IPS-18c (cell line): ENCODE measurements around the gene CCDC85C.

Source experiments
- H3K4me3 ChIP-seq: 2 replicates; pipeline ENCODE4 v1.7.0; 2013; ENCODE audit warnings: low read depth, mild to moderate bottlenecking, low read length, moderate library complexity; ENCODE audit not compliant: insufficient read depth
- H3K9me3 ChIP-seq: one replicate; pipeline ENCODE4 v1.6.1; 2013; ENCODE audit warnings: mild to moderate bottlenecking, low read length, moderate library complexity; ENCODE audit not compliant: control insufficient read depth, insufficient read depth

CCDC85C gene

GRCh38 chr14:99473458-99473857, 130.5 kb downstream of the CCDC85C start:
- H3K4me3 ChIP-seq: no peak overlapping the region

GRCh38 chr14:99472937-99473336, 131.1 kb downstream of the CCDC85C start:
- H3K4me3 ChIP-seq: no peak overlapping the region

More at GRCh38 chr14:99473458-99473857, 130.5 kb downstream of the CCDC85C start:
- H3K9me3 ChIP-seq: no peaks in the 10 kb centered on the region

GRCh38 chr14:99471731-99472130, 132.3 kb downstream of the CCDC85C start:
- no peaks in the 10 kb centered on the region for H3K9me3 ChIP-seq
- no peak overlapping the region for H3K4me3 ChIP-seq

More at GRCh38 chr14:99472937-99473336, 131.1 kb downstream of the CCDC85C start:
- no peaks in the 10 kb centered on the region for H3K9me3 ChIP-seq

- no peak overlapping the region for H3K4me3 ChIP-seq
- no peaks in the 10 kb centered on the region for H3K9me3 ChIP-seq
These were observed 135.0 kb downstream of the CCDC85C start for GRCh38 chr14:99468836-99469592.

- H3K4me3 ChIP-seq: no peak overlapping the region
These were observed 135.9 kb downstream of the CCDC85C start for GRCh38 chr14:99468081-99468480.

GRCh38 chr14:99467336-99468078, 136.5 kb downstream of the CCDC85C start:
- H3K4me3 ChIP-seq: no peak overlapping the region
- no peaks in the 10 kb centered on the region for H3K9me3 ChIP-seq

More at GRCh38 chr14:99468081-99468480, 135.9 kb downstream of the CCDC85C start:
- no peaks in the 10 kb centered on the region for H3K9me3 ChIP-seq

GRCh38 chr14:99466758-99467157, 137.2 kb downstream of the CCDC85C start:
- Histone ChIP-seq H3K4me3 (no peak overlapping the region), H3K9me3 (no peaks in the 10 kb centered on the region)

- H3K9me3 ChIP-seq: no peaks in the 10 kb centered on the region
- H3K4me3 ChIP-seq: no peak overlapping the region
These were observed 138.7 kb downstream of the CCDC85C start for GRCh38 chr14:99465288-99465687.

- H3K9me3 ChIP-seq: no peaks in the 10 kb centered on the region
- no peak overlapping the region for H3K4me3 ChIP-seq
These were observed 140.0 kb downstream of the CCDC85C start for GRCh38 chr14:99463974-99464373.

- Histone ChIP-seq H3K9me3 (no peaks in the 10 kb centered on the region), H3K4me3 (no peak overlapping the region)
These were observed 141.8 kb downstream of the CCDC85C start for GRCh38 chr14:99462210-99462609.

- Histone ChIP-seq H3K4me3 (no peak overlapping the region), H3K9me3 (no peaks in the 10 kb centered on the region)
These were observed 142.5 kb downstream of the CCDC85C start for GRCh38 chr14:99461411-99462085.

GRCh38 chr14:99460793-99461192, 143.2 kb downstream of the CCDC85C start:
- H3K9me3 ChIP-seq: no peaks in the 10 kb centered on the region
- no peak overlapping the region for H3K4me3 ChIP-seq

GRCh38 chr14:99459481-99460100, 144.4 kb downstream of the CCDC85C start:
- no peaks in the 10 kb centered on the region for H3K9me3 ChIP-seq
- no peak overlapping the region for H3K4me3 ChIP-seq

- Histone ChIP-seq H3K4me3 (no peak overlapping the region), H3K9me3 (no peaks in the 10 kb centered on the region)
These were observed 149.8 kb downstream of the CCDC85C start for GRCh38 chr14:99454246-99454645.

- H3K9me3 ChIP-seq: no peaks in the 10 kb centered on the region
- no peak overlapping the region for H3K4me3 ChIP-seq
These were observed 151.0 kb downstream of the CCDC85C start for GRCh38 chr14:99452968-99453367.

- H3K4me3 ChIP-seq: no peak overlapping the region
These were observed 152.8 kb downstream of the CCDC85C start for GRCh38 chr14:99451234-99451633.

GRCh38 chr14:99450266-99450665, 153.7 kb downstream of the CCDC85C start:
- H3K9me3 ChIP-seq: no peaks in the 10 kb centered on the region
- H3K4me3 ChIP-seq: no peak overlapping the region

More at GRCh38 chr14:99451234-99451633, 152.8 kb downstream of the CCDC85C start:
- no peaks in the 10 kb centered on the region for H3K9me3 ChIP-seq
